HFF-Myc (cell line): ENCODE data around the gene SCG2.

ENCODE experiments used
- DNase-seq: peaks from one replicate; pipeline ENCODE4 v3.0.0-alpha.2; 2011; ENCODE audit warnings: low read depth; ENCODE audit errors: extremely low read depth
- H3K4me3 ChIP-seq: replicated peaks from 2 replicates; pipeline ENCODE4 v1.5.1; 2011; ENCODE audit warnings: low read depth, mild to moderate bottlenecking, control low read depth, low read length
- CTCF ChIP-seq: IDR thresholded peaks from 2 replicates; pipeline ENCODE4 v1.5.1; 2012; ENCODE audit warnings: mild to moderate bottlenecking, low read depth, low read length, control low read depth; ENCODE audit errors: missing control alignments

The SCG2 gene

DNA sequence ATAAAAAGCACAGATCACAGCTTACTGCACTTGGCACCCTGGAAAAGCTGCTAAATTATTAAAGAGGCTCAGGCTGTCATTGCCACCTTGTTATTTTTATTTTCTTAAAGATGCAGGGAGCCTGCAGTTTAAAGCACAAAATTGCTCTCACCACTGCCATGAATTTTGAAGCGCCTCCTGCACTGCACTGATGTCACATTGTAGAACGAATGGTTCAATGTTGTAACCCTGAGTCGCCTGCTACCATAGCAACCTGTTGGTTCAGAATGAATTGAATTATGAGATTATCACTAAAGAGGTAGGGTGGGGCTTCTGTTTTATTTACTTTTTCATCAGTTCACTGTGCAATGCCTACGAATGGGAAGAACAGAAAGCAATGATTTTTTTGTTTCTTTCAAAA, 16.5 kb downstream of the SCG2 start:
- no peak for DNase-seq
- no peak overlapping the region for H3K4me3 ChIP-seq
- no peak for TF ChIP-seq CTCF

DNA sequence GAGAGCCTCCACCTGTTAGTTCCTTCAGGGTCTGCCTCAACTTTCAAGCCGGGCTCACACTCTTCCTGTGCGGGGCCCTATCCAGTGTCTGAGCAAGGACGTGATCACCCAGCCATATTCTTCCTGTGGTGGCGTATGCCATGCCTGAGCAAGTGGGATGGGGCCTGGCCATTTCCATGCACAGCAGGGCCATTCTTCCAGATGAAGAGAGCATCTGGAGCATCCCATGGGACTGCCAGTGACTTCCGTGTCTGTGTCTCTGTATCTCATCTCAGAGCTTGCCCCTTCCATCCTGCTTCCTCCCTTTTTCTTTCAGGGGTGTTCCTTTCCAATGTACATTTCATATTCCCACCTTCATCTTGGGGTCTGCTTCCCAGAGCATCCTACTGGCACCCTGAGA, 20.2 kb downstream of the SCG2 start:
- TF ChIP-seq CTCF, result no peak
- no peak overlapping the region for H3K4me3 ChIP-seq
- no peak for DNase-seq

DNA sequence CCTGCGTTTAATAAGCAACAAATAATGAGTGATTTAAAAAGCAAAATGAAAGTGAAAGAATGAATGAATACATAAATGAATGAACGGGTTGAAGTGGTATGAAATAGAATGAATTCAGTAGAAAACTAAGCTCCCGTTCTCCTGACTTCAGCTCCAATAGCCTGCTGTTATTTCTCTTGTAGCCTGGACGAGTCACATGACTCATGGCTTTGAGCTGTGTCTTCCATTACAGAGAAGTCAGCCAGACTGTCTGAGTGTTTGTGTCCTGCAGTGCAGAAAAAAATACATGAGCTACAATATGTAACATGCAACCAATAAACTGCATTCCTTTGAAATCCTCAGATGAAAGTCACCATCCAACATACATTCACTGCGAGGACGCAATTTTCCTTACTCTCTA, 21.2 kb downstream of the SCG2 start:
- H3K4me3 ChIP-seq, result no peak overlapping the region
- no peak for TF ChIP-seq CTCF
- DNase-seq, result peak; percentile 53

DNA sequence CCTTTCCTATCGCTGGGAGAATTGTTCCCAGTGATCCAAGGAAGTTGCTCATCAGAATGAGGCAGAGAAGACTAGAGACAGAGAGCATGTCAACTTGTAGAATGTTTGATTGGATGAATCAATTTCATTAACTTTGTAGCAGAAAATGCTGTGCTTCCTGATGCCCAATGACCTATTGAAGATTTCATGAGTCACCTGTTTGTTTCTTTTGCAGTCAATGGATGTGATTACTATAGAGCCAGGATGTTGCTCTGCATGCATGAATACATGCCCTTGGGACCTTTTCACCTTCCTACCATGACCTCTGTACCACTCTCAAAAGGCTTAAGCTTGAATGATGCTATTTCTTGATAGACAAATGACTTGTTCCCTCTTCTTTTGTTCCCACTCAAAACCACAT, 23.3 kb downstream of the SCG2 start:
- H3K4me3 ChIP-seq, result no peak overlapping the region
- TF ChIP-seq CTCF, result no peak
- DNase-seq, result no peak

DNA sequence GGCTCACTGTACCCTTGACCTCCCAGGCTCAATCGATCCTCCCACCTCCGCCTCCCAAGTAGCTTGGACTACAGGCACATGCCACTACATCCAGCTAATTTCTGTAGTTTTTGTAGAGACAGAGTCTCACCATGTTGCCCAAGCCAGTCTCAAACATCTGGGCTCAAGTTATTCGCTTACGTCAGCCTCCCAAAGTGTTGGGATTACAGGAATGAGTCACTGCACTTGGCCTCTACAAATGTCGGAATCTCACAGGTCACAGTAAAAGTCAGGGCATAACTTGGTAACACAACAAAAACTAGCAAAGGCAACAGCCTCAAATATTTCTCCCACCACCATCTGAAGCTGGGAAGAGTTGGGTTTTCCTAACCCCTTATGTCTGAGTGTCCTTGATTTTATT, 25.3 kb downstream of the SCG2 start:
- DNase-seq, result peak; percentile 99
- no peak overlapping the region for H3K4me3 ChIP-seq
- no peak for TF ChIP-seq CTCF

- no peak for TF ChIP-seq CTCF
- no peak overlapping the region for H3K4me3 ChIP-seq
- no peak for DNase-seq
These were observed 31.4 kb downstream of the SCG2 start for GRCh38 chr2:223570784-223571183.

- no peak for DNase-seq
- H3K4me3 ChIP-seq, result no peak overlapping the region
- TF ChIP-seq CTCF, result no peak
These were observed 35.8 kb downstream of the SCG2 start for GRCh38 chr2:223566396-223566795.
